ENCODE measurements around the gene INSM2. TPM values are rescaled to one million over a fixed set of nuclear protein-coding genes. Genes with fewer than 3 reads are reported as not detected.

INSM2 gene
- total RNA-seq, 4 donors from 2014 or later: not detected

DNA sequence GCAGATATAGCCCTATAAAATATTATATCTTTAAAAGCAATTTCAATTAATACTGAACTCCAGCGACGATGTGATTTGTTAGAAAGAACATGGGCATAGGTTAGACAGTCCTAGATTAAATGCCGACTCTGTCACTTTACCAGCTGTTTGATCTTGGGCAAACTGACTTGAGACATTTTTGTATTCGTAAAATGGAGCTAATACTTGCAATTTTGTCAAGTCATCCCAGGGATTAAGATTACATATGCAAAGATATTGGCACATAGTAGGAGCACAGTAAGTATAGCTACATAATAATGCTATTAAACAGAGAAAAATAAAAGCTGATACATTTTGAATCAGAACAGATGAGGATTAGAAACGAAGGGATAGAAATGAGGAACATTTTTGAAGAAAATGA lies 9.0 kb downstream of the INSM2 start:
- TF ChIP-seq CTCF (IDR thresholded peaks at IDR 0.05; ENCODE audit: low read depth): no peak

- no peak for TF ChIP-seq CTCF (IDR thresholded peaks at IDR 0.05; ENCODE audit: low read depth)
Measured at GRCh38 chr14:35549551-35549950, 15.6 kb downstream of the INSM2 start.

GRCh38 chr14:35551081-35551480 lies 17.1 kb downstream of the INSM2 start:
- TF ChIP-seq CTCF (IDR thresholded peaks at IDR 0.05; ENCODE audit: low read depth): no peak

DNA sequence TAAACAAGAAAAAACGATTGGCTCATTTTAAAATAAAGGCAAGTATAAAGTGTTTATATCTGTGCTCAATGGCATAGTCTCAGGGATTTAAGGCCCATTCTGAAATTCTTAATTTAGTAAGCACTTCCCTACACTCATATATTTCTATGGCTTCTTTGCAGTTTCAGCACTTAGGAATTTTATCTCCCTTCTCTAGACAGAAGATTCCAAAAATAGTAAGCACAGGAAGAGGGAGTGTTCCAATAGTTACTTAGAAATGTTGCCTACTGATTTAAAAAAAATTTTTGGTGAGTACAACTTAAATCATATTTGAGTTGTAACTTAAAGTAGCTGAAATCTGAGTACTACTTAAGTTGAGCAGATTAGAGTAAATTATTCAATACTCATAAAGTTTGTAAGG lies 19.8 kb downstream of the INSM2 start:
- TF ChIP-seq CTCF (IDR thresholded peaks at IDR 0.05; ENCODE audit: low read depth): no peak

- no peak for TF ChIP-seq CTCF (IDR thresholded peaks at IDR 0.05; ENCODE audit: low read depth)
Measured at GRCh38 chr14:35556548-35556947, 22.6 kb downstream of the INSM2 start.

DNA sequence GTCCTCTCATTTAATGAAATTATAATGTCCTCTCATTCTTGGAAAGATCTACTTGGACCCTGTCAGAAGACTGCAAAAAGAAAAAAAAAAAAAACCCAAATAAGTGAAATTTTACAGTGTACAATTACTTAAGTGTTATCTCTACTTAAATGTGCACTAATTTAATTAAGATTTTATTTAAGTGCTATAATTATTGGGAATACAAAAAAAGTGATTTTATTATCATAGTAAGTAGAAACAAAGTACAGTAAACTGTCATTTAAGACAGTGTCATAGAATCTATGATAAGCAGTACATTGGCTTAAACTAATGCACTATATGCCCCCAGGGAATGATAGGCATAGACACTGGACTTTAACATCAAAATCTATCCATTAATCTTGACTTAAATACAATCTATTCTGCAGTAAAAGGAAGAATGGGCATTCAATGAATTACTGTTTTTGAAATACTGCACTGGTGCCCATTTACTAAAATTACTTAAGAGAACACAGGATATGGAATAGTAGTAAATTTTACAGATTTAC lies 23.3 kb downstream of the INSM2 start:
- no peak for TF ChIP-seq CTCF (IDR thresholded peaks at IDR 0.05; ENCODE audit: low read depth)

DNA sequence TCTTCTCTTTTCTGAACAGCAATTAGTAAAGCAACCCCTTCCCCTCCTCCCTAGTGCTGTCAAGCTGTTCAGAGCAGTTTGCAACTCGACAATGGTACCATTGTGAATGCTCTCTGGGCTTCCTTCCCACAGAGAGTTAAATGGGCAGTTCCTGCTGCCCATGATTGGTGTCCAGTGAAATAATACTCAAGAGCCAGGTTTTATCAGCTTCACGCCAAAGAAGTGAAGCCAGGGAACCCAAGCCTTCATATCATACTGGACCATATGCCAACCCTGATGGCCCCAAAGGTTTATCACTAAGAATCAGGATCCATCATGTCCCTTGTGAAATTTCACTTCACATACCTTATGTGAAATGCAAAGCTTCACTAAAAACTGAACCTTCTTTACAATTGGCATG lies 24.7 kb downstream of the INSM2 start:
- no peak for TF ChIP-seq CTCF (IDR thresholded peaks at IDR 0.05; ENCODE audit: low read depth)

Data from subcutaneous adipose tissue (tissue), 4 donors.